Fibroblast of lung (primary cell): Measurements from ENCODE around the gene SUCO. TPM values are rescaled to one million over a fixed set of nuclear protein-coding genes. Genes with fewer than 3 reads are reported as not detected.
"Not testable (repeated sequence)": the region's sequence is repeated elsewhere in the genome, so short reads cannot be mapped to it uniquely, and the experiment has no call there.

Experiments
- DNase-seq, 2 donors: peaks; one replicate each; pipeline versions ENCODE4 v3.0.0 to v3.0.0-alpha.2; 2010; ENCODE audit warnings: low read depth in 2 of 2
- H2AFZ ChIP-seq: 2 replicates; pipeline ENCODE4 v1.5.1; 2012; ENCODE audit warnings: low read length, control low read depth, inconsistent platforms
- H3K27ac ChIP-seq: 2 replicates; pipeline ENCODE4 v1.5.1; 2011; ENCODE audit warnings: low read length, control low read depth; ENCODE audit not compliant: insufficient read depth
- H3K27me3 ChIP-seq: 2 replicates; pipeline ENCODE4 v1.5.1; 2011; ENCODE audit warnings: mild to moderate bottlenecking, low read length; ENCODE audit not compliant: control insufficient read depth, insufficient read depth
- H3K36me3 ChIP-seq: 2 replicates; pipeline ENCODE4 v1.5.1; 2011; ENCODE audit warnings: low read length; ENCODE audit not compliant: control insufficient read depth, insufficient read depth
- H3K4me1 ChIP-seq: 2 replicates; pipeline ENCODE4 v1.5.1; 2011; ENCODE audit warnings: low read length; ENCODE audit not compliant: control insufficient read depth, insufficient read depth; ENCODE audit errors: extremely low read depth
- H3K4me2 ChIP-seq: 2 replicates; pipeline ENCODE4 v1.5.1; 2011; ENCODE audit warnings: low read length, control low read depth; ENCODE audit not compliant: insufficient read depth; ENCODE audit errors: extremely low read depth
- H3K4me3 ChIP-seq, 4 experiments: fragments of 200-600 bp in 1 of 4; sonication (generic) in 1 of 4; replicated peaks in 1 of 4; 2 replicates each; pipeline ENCODE4 v1.5.1; 2011 to 2016; ENCODE audit warnings: low read length in 4 of 4, low read depth in 3 of 4, mild to moderate bottlenecking in 3 of 4, control low read depth in 2 of 4, inconsistent platforms in 1 of 4, mixed read lengths in 1 of 4; ENCODE audit not compliant: insufficient read depth in 1 of 4; ENCODE audit errors: control extremely low read depth in 1 of 4
- H3K79me2 ChIP-seq: 2 replicates; pipeline ENCODE4 v1.5.1; 2012; ENCODE audit warnings: mild to moderate bottlenecking, low read length, inconsistent platforms; ENCODE audit not compliant: control insufficient read depth, insufficient read depth
- H3K9ac ChIP-seq: 2 replicates; pipeline ENCODE4 v1.5.1; 2011; ENCODE audit warnings: mild to moderate bottlenecking, low read length, control low read depth; ENCODE audit not compliant: insufficient read depth
- H3K9me3 ChIP-seq: 2 replicates; pipeline ENCODE4 v1.5.1; 2012; ENCODE audit warnings: low read depth, low read length; ENCODE audit not compliant: control insufficient read depth, insufficient read depth
- H4K20me1 ChIP-seq: 2 replicates; pipeline ENCODE4 v1.5.1; 2011; ENCODE audit warnings: low read length; ENCODE audit not compliant: control insufficient read depth, insufficient read depth; ENCODE audit errors: extremely low read depth
- EZH2 ChIP-seq: IDR thresholded peaks from 2 replicates; pipeline ENCODE4 v1.5.1; 2012; ENCODE audit warnings: low read length, control low read depth, mild to moderate bottlenecking; ENCODE audit errors: missing control alignments
- polyA plus RNA-seq, 2 donors: library from polyadenylated mRNA; depleted of rRNA in 1 of 2; stranded (reverse) in 1 of 2; unstranded in 1 of 2; fragments of >200 nt; gene quantifications; 2 replicates each; pipeline ENCODE4 v1.2.1, GENCODE V29; 2011 to 2012; ENCODE audit warnings: missing spikeins in 1 of 2
- total RNA-seq: library from RNA; depleted of rRNA; stranded (reverse); fragments of >200 nt; gene quantifications from 2 replicates; pipeline ENCODE4 v1.2.1, GENCODE V29; 2014
- TF ChIP-seq, protein P1 (sequence below), 2 donors: IDR thresholded peaks in 1 of 2; conservative IDR thresholded peaks in 1 of 2; 1 replicate in 1 of 2; 2 replicates in 1 of 2; pipeline ENCODE4 v1.5.1; 2011 to 2012; ENCODE audit warnings: low read length in 2 of 2, control low read depth in 1 of 2, inconsistent platforms in 1 of 2, low read depth in 1 of 2, mild to moderate bottlenecking in 1 of 2

SUCO gene
- total and polyA plus RNA-seq, 2 donors (not counting 1 experiment from before 2014, with no cell fraction given): 20.4 to 25.8 TPM

- no peak overlapping the region for H3K9ac ChIP-seq
- no peaks in the 10 kb centered on the region for H4K20me1 ChIP-seq
- no peak overlapping the region for H3K4me3 ChIP-seq
- H2AFZ ChIP-seq: no peak overlapping the region
- no peak for DNase-seq
- H3K27ac ChIP-seq: no peak overlapping the region
- TF ChIP-seq, protein P1, sequence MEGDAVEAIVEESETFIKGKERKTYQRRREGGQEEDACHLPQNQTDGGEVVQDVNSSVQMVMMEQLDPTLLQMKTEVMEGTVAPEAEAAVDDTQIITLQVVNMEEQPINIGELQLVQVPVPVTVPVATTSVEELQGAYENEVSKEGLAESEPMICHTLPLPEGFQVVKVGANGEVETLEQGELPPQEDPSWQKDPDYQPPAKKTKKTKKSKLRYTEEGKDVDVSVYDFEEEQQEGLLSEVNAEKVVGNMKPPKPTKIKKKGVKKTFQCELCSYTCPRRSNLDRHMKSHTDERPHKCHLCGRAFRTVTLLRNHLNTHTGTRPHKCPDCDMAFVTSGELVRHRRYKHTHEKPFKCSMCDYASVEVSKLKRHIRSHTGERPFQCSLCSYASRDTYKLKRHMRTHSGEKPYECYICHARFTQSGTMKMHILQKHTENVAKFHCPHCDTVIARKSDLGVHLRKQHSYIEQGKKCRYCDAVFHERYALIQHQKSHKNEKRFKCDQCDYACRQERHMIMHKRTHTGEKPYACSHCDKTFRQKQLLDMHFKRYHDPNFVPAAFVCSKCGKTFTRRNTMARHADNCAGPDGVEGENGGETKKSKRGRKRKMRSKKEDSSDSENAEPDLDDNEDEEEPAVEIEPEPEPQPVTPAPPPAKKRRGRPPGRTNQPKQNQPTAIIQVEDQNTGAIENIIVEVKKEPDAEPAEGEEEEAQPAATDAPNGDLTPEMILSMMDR (conservative IDR thresholded peaks at IDR 0.05 in 1 of 2, IDR thresholded peaks at IDR 0.05 in 1 of 2; ENCODE audit: low read depth in 1 of 2, low read length in 2 of 2): no peak
- no peak for TF ChIP-seq EZH2
- H3K27me3 ChIP-seq: no peaks in the 10 kb centered on the region
- H3K79me2 ChIP-seq: no peaks in the 10 kb centered on the region
- no peaks in the 10 kb centered on the region for H3K36me3 ChIP-seq
- H3K4me2 ChIP-seq: no peak overlapping the region
- no peaks in the 10 kb centered on the region for H3K9me3 ChIP-seq
- no peaks in the 10 kb centered on the region for H3K4me1 ChIP-seq
Observed at GRCh38 chr1:172616636-172617035, 83.7 kb downstream of the SUCO start.

DNA sequence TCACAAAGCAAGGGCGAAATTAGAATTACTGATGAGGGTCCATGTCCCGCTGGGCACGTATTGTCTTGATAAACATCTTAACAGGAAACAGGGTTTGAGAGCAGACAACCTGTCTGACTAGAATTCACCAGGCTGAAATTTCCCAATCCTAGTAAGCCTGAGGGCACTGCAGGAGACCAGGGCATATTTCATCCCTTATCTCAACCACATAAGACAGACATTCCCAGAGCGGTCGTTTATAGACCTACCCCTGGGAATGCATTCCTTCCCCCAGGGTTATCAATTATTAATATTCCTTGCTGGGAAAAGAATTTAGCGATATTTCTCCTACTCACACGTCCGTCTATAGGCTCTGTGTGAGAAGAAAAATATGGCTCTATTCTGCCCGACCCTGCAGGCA is 87.7 kb downstream of the SUCO start:
- H3K4me2 ChIP-seq, H3K9me3 ChIP-seq, H3K4me3 ChIP-seq, H3K36me3 ChIP-seq, H4K20me1 ChIP-seq, DNase-seq, H3K27me3 ChIP-seq, H3K27ac ChIP-seq, H3K9ac ChIP-seq, H2AFZ ChIP-seq, H3K79me2 ChIP-seq, H3K4me1 ChIP-seq: not testable (repeated sequence)

GRCh38 chr1:172622541-172622940 is 89.6 kb downstream of the SUCO start:
- Histone ChIP-seq H3K4me2 (no peak overlapping the region), H3K36me3 (no peaks in the 10 kb centered on the region), H3K27ac (no peak overlapping the region), H3K9me3 (no peaks in the 10 kb centered on the region), H3K79me2 (no peaks in the 10 kb centered on the region), H3K27me3 (no peaks in the 10 kb centered on the region), H3K9ac (no peak overlapping the region), H2AFZ (no peak overlapping the region), H3K4me3 (no peak overlapping the region), H3K4me1 (no peaks in the 10 kb centered on the region), H4K20me1 (no peaks in the 10 kb centered on the region)
- DNase-seq: no peak
- TF ChIP-seq, protein P1 (conservative IDR thresholded peaks at IDR 0.05 in 1 of 2, IDR thresholded peaks at IDR 0.05 in 1 of 2; ENCODE audit: low read depth in 1 of 2, low read length in 2 of 2): no peak
- TF ChIP-seq EZH2: no peak

DNA sequence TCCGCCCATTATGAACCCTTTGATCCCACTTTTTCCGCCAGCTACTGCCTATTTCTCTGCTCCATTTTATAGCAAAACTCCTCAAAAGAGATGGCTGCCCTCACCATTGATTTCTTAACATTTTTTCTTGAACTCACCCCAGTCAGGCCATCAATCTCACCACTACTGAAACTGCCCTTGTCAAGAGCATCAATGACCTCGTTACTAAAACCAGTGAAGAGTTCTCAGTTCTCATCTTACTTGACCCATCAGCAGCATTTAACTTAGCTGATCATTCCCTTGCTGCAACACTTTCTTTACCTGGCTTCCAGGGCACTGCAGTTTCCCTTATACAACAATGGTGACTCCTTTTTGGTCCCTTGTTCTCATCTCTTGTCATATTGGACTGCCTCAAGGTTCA is 90.8 kb downstream of the SUCO start:
- Histone ChIP-seq H3K4me2 (no peak overlapping the region), H3K27ac (no peak overlapping the region), H2AFZ (no peak overlapping the region), H3K4me1 (no peaks in the 10 kb centered on the region), H3K9me3 (no peaks in the 10 kb centered on the region), H3K27me3 (no peaks in the 10 kb centered on the region), H3K9ac (no peak overlapping the region), H3K79me2 (no peaks in the 10 kb centered on the region), H4K20me1 (no peaks in the 10 kb centered on the region), H3K36me3 (no peaks in the 10 kb centered on the region), H3K4me3 (no peak overlapping the region)
- TF ChIP-seq, protein P1 (conservative IDR thresholded peaks at IDR 0.05 in 1 of 2, IDR thresholded peaks at IDR 0.05 in 1 of 2; ENCODE audit: low read depth in 1 of 2, low read length in 2 of 2): no peak
- TF ChIP-seq EZH2: no peak
- no peak for DNase-seq
